Activated CD4-positive, alpha-beta T cell treated with anti-CD3 and anti-CD28 coated beads for 24 hours (primary cell): ENCODE data around the gene PPP1R14B.
A peak's percentile ranks its signal among the peaks of the same experiment; 100 is the strongest.

Experiments
- DNase-seq, 2 donors: peaks; one replicate each; pipeline ENCODE4 v3.0.0-alpha.2; 2020; ENCODE audit warnings: low read depth in 2 of 2

The PPP1R14B gene

GRCh38 chr11:64281957-64282770 is 35.4 kb upstream of the PPP1R14B start:
- DNase-seq = no peak

GRCh38 chr11:64278576-64279190 is 31.9 kb upstream of the PPP1R14B start:
- DNase-seq = no peak

- DNase-seq = no peak
Measured at GRCh38 chr11:64276653-64277431, 30.1 kb upstream of the PPP1R14B start.

GRCh38 chr11:64275841-64276240 is 29.1 kb upstream of the PPP1R14B start:
- no peak for DNase-seq

- no peak for DNase-seq
Measured at GRCh38 chr11:64275031-64275800, 28.5 kb upstream of the PPP1R14B start.

- DNase-seq = peak; percentile 95 to 97
Measured at GRCh38 chr11:64269540-64270220, 22.9 kb upstream of the PPP1R14B start.

- DNase-seq = peak in 1 of 2 donors; percentile 50
Measured at GRCh38 chr11:64268893-64269539, 22.3 kb upstream of the PPP1R14B start.

- DNase-seq = no peak
Measured at GRCh38 chr11:64268025-64268892, 21.5 kb upstream of the PPP1R14B start.

- no peak for DNase-seq
Measured at GRCh38 chr11:64267207-64267945, 20.6 kb upstream of the PPP1R14B start.

- DNase-seq = no peak
Measured at GRCh38 chr11:64266339-64266738, 19.6 kb upstream of the PPP1R14B start.

- DNase-seq = no peak
Measured at GRCh38 chr11:64265176-64266160, 18.7 kb upstream of the PPP1R14B start.

- no peak for DNase-seq
Measured at GRCh38 chr11:64264371-64264852, 17.7 kb upstream of the PPP1R14B start.

GRCh38 chr11:64263947-64264317 is 17.2 kb upstream of the PPP1R14B start:
- DNase-seq = no peak

GRCh38 chr11:64263021-64263946 is 16.5 kb upstream of the PPP1R14B start:
- no peak for DNase-seq

GRCh38 chr11:64262271-64263002 is 15.7 kb upstream of the PPP1R14B start:
- DNase-seq = no peak

- DNase-seq = no peak
Measured at GRCh38 chr11:64261556-64262080, 14.9 kb upstream of the PPP1R14B start.
